GM23338 (cell line): ENCODE results near the gene FAM241B. TPM values are rescaled to one million over a fixed set of nuclear protein-coding genes. Genes with fewer than 3 reads are reported as not detected.

ENCODE experiments used
- ATAC-seq: fragments of 200-7000 bp; cut with Tn5 transposase; 3 replicates; pipeline ENCODE4 v1.9.1; 2020
- DNase-seq: peaks from one replicate; pipeline ENCODE4 v3.0.0-alpha.2; 2015; ENCODE audit warnings: low spot score
- H2AFZ ChIP-seq: fragments of 200-600 bp; sonication (generic); 2 replicates; pipeline ENCODE4 v1.8.0; 2016; ENCODE audit warnings: antibody characterized with exemption, mild to moderate bottlenecking, moderate library complexity
- H3F3A ChIP-seq: fragments of 200-600 bp; sonication (generic); replicated peaks from 2 replicates; pipeline ENCODE4 v1.8.0; 2017; ENCODE audit warnings: antibody characterized with exemption, mixed run types, low read depth
- H3K27ac ChIP-seq: fragments of 200-600 bp; sonication (generic); 2 replicates; pipeline ENCODE4 v1.6.1; 2016; ENCODE audit warnings: low read depth
- H3K27me3 ChIP-seq: fragments of 200-600 bp; sonication (generic); 2 replicates; pipeline ENCODE4 v1.8.0; 2016; ENCODE audit warnings: mild to moderate bottlenecking, mixed run types, moderate library complexity; ENCODE audit not compliant: insufficient read depth
- H3K36me3 ChIP-seq: fragments of 200-600 bp; sonication (generic); 2 replicates; pipeline ENCODE4 v1.8.0; 2016; ENCODE audit warnings: mild to moderate bottlenecking; ENCODE audit not compliant: insufficient read depth
- H3K4me1 ChIP-seq: fragments of 200-600 bp; sonication (generic); 2 replicates; pipeline ENCODE4 v1.8.0; 2016; ENCODE audit warnings: mild to moderate bottlenecking, moderate library complexity; ENCODE audit not compliant: insufficient read depth
- H3K4me2 ChIP-seq: fragments of 200-600 bp; sonication (generic); 2 replicates; pipeline ENCODE4 v1.7.1; 2017; ENCODE audit warnings: mixed run types
- H3K4me3 ChIP-seq: fragments of 200-600 bp; sonication (generic); 2 replicates; pipeline ENCODE4 v1.6.1; 2016; ENCODE audit warnings: mixed run types
- H3K79me2 ChIP-seq: fragments of 200-600 bp; sonication (generic); replicated peaks from 2 replicates; pipeline ENCODE4 v1.8.0; 2017; ENCODE audit warnings: mild to moderate bottlenecking; ENCODE audit not compliant: insufficient read depth
- H3K9me2 ChIP-seq: fragments of 200-600 bp; sonication (generic); 2 replicates; pipeline ENCODE4 v1.8.0; 2017; ENCODE audit not compliant: insufficient read depth
- H4K20me1 ChIP-seq: fragments of 200-600 bp; sonication (generic); replicated peaks from 2 replicates; pipeline ENCODE4 v1.8.0; 2017; ENCODE audit warnings: mild to moderate bottlenecking; ENCODE audit not compliant: insufficient read depth
- H3K27ac Mint-ChIP-seq: 2 replicates; pipeline ENCODE4 v1.8.0; 2020; ENCODE audit warnings: inconsistent platforms, mild to moderate bottlenecking, moderate library complexity, mixed read lengths
- H3K27me3 Mint-ChIP-seq: 3 replicates; pipeline ENCODE4 v1.8.0; 2022; ENCODE audit warnings: low read depth, mild to moderate bottlenecking, moderate library complexity, mixed read lengths, inconsistent platforms; ENCODE audit not compliant: insufficient read depth, poor library complexity
- H3K36me3 Mint-ChIP-seq: 3 replicates; pipeline ENCODE4 v1.8.0; 2021; ENCODE audit warnings: low read depth, mild to moderate bottlenecking, inconsistent platforms, moderate library complexity, mixed read lengths
- H3K4me1 Mint-ChIP-seq: 3 replicates; pipeline ENCODE4 v1.8.0; 2020; ENCODE audit warnings: mild to moderate bottlenecking, inconsistent platforms, mixed read lengths
- H3K4me3 Mint-ChIP-seq: 3 replicates; pipeline ENCODE4 v1.8.0; 2021; ENCODE audit warnings: moderate library complexity, mild to moderate bottlenecking, inconsistent platforms, mixed read lengths
- H3K9me3 Mint-ChIP-seq: 3 replicates; pipeline ENCODE4 v1.8.0; 2020; ENCODE audit warnings: moderate library complexity, mild to moderate bottlenecking, inconsistent platforms, mixed read lengths
- CREB1 ChIP-seq: fragments of 250-450 bp; sonication (Bioruptor Pico); IDR thresholded peaks from 2 replicates; pipeline ENCODE4 v1.5.0; 2020; ENCODE audit warnings: low read depth, mild to moderate bottlenecking, moderate library complexity
- EZH2 ChIP-seq: fragments of 200-600 bp; sonication (generic); IDR thresholded peaks from one replicate; pipeline ENCODE4 v1.8.0; 2017; ENCODE audit warnings: antibody characterized with exemption, mild to moderate bottlenecking, low read depth; ENCODE audit not compliant: unreplicated experiment
- EZH2phosphoT487 ChIP-seq: fragments of 200-600 bp; sonication (generic); IDR thresholded peaks from one replicate; pipeline ENCODE4 v1.8.1; 2018; ENCODE audit warnings: antibody characterized with exemption; ENCODE audit not compliant: unreplicated experiment
- JUNB ChIP-seq: IDR thresholded peaks from one replicate; pipeline ENCODE4 v1.6.1; 2016; ENCODE audit warnings: antibody characterized with exemption; ENCODE audit not compliant: unreplicated experiment
- NANOG ChIP-seq: IDR thresholded peaks from 2 replicates; pipeline ENCODE4 v1.6.1; 2016; ENCODE audit warnings: antibody characterized with exemption, borderline replicate concordance
- REST ChIP-seq: IDR thresholded peaks from one replicate; pipeline ENCODE4 v1.6.1; 2018; ENCODE audit warnings: antibody characterized with exemption; ENCODE audit not compliant: unreplicated experiment
- ZNF114 ChIP-seq: fragments of 250-450 bp; sonication (Bioruptor Pico); IDR thresholded peaks from 2 replicates; pipeline ENCODE4 v1.5.0; 2020; ENCODE audit warnings: mild to moderate bottlenecking, moderate library complexity
- ZNF331 ChIP-seq: fragments of 250-450 bp; sonication (Bioruptor Pico); IDR thresholded peaks from 2 replicates; pipeline ENCODE4 v1.5.0; 2020; ENCODE audit warnings: low read depth, mild to moderate bottlenecking, moderate library complexity
- polyA plus RNA-seq: library from polyadenylated mRNA; unstranded; fragments of >200 nt; fragmentation: Nextera tagmentation; extraction: Ambion mirVana; gene quantifications from 2 replicates; pipeline ENCODE4 v1.2.1, GENCODE V29; 2016
- total RNA-seq: library from RNA; depleted of rRNA; stranded (reverse); fragments of >200 nt; shearing (Covaris generic); gene quantifications from 2 replicates; pipeline ENCODE4 v1.2.3, GENCODE V29; 2014
- TF ChIP-seq, protein P1 (sequence below): fragments of 250-450 bp; sonication (Bioruptor Pico); IDR thresholded peaks from 2 replicates; pipeline ENCODE4 v1.5.0; 2020; ENCODE audit warnings: mild to moderate bottlenecking, moderate library complexity
- TF ChIP-seq, protein P2 (sequence below): IDR thresholded peaks from 2 replicates; pipeline ENCODE4 v1.6.1; 2016; ENCODE audit warnings: antibody characterized with exemption
- TF ChIP-seq, protein P3 (sequence below), 2 experiments: fragments of 200-600 bp in 1 of 2; sonication (generic) in 1 of 2; conservative IDR thresholded peaks; 2 replicates each; pipeline versions ENCODE4 v1.5.1 to v1.6.1; 2016 to 2017; ENCODE audit warnings: antibody characterized with exemption in 2 of 2, low read depth in 2 of 2, mild to moderate bottlenecking in 2 of 2, moderate library complexity in 1 of 2

FAM241B gene
- total and polyA plus RNA-seq, 2 experiments from 2014 or later, result 6.7 to 28.3 TPM

- TF ChIP-seq, protein P1, sequence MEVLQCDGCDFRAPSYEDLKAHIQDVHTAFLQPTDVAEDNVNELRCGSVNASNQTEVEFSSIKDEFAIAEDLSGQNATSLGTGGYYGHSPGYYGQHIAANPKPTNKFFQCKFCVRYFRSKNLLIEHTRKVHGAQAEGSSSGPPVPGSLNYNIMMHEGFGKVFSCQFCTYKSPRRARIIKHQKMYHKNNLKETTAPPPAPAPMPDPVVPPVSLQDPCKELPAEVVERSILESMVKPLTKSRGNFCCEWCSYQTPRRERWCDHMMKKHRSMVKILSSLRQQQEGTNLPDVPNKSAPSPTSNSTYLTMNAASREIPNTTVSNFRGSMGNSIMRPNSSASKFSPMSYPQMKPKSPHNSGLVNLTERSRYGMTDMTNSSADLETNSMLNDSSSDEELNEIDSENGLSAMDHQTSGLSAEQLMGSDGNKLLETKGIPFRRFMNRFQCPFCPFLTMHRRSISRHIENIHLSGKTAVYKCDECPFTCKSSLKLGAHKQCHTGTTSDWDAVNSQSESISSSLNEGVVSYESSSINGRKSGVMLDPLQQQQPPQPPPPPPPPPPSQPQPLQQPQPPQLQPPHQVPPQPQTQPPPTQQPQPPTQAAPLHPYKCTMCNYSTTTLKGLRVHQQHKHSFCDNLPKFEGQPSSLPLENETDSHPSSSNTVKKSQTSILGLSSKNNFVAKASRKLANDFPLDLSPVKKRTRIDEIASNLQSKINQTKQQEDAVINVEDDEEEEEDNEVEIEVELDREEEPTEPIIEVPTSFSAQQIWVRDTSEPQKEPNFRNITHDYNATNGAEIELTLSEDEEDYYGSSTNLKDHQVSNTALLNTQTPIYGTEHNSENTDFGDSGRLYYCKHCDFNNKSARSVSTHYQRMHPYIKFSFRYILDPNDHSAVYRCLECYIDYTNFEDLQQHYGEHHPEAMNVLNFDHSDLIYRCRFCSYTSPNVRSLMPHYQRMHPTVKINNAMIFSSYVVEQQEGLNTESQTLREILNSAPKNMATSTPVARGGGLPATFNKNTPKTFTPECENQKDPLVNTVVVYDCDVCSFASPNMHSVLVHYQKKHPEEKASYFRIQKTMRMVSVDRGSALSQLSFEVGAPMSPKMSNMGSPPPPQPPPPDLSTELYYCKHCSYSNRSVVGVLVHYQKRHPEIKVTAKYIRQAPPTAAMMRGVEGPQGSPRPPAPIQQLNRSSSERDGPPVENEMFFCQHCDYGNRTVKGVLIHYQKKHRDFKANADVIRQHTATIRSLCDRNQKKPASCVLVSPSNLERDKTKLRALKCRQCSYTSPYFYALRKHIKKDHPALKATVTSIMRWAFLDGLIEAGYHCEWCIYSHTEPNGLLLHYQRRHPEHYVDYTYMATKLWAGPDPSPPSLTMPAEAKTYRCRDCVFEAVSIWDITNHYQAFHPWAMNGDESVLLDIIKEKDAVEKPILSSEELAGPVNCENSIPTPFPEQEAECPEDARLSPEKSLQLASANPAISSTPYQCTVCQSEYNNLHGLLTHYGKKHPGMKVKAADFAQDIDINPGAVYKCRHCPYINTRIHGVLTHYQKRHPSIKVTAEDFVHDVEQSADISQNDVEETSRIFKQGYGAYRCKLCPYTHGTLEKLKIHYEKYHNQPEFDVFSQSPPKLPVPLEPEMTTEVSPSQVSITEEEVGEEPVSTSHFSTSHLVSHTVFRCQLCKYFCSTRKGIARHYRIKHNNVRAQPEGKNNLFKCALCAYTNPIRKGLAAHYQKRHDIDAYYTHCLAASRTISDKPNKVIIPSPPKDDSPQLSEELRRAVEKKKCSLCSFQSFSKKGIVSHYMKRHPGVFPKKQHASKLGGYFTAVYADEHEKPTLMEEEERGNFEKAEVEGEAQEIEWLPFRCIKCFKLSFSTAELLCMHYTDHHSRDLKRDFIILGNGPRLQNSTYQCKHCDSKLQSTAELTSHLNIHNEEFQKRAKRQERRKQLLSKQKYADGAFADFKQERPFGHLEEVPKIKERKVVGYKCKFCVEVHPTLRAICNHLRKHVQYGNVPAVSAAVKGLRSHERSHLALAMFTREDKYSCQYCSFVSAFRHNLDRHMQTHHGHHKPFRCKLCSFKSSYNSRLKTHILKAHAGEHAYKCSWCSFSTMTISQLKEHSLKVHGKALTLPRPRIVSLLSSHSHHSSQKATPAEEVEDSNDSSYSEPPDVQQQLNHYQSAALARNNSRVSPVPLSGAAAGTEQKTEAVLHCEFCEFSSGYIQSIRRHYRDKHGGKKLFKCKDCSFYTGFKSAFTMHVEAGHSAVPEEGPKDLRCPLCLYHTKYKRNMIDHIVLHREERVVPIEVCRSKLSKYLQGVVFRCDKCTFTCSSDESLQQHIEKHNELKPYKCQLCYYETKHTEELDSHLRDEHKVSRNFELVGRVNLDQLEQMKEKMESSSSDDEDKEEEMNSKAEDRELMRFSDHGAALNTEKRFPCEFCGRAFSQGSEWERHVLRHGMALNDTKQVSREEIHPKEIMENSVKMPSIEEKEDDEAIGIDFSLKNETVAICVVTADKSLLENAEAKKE (CRISPR knock-in tag), result no peak
- TF ChIP-seq ZNF331 (CRISPR knock-in tag), result no peak
These were observed 32.9 kb downstream of the FAM241B start (continued) for GRCh38 chr10:69662901-69663300.

- no peak overlapping the region; the same call in 2 of the 3 replicates for H3K4me3 Mint-ChIP-seq
- peak; percentile 80 for DNase-seq
- no peak overlapping the region for H2AFZ ChIP-seq
- TF ChIP-seq EZH2phosphoT487, result no peak
- no peak for TF ChIP-seq ZNF331 (CRISPR knock-in tag)
- TF ChIP-seq, protein P2, sequence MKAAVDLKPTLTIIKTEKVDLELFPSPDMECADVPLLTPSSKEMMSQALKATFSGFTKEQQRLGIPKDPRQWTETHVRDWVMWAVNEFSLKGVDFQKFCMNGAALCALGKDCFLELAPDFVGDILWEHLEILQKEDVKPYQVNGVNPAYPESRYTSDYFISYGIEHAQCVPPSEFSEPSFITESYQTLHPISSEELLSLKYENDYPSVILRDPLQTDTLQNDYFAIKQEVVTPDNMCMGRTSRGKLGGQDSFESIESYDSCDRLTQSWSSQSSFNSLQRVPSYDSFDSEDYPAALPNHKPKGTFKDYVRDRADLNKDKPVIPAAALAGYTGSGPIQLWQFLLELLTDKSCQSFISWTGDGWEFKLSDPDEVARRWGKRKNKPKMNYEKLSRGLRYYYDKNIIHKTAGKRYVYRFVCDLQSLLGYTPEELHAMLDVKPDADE, result no peak
- no peak for TF ChIP-seq ZNF114 (CRISPR knock-in tag)
- TF ChIP-seq, protein P3, sequence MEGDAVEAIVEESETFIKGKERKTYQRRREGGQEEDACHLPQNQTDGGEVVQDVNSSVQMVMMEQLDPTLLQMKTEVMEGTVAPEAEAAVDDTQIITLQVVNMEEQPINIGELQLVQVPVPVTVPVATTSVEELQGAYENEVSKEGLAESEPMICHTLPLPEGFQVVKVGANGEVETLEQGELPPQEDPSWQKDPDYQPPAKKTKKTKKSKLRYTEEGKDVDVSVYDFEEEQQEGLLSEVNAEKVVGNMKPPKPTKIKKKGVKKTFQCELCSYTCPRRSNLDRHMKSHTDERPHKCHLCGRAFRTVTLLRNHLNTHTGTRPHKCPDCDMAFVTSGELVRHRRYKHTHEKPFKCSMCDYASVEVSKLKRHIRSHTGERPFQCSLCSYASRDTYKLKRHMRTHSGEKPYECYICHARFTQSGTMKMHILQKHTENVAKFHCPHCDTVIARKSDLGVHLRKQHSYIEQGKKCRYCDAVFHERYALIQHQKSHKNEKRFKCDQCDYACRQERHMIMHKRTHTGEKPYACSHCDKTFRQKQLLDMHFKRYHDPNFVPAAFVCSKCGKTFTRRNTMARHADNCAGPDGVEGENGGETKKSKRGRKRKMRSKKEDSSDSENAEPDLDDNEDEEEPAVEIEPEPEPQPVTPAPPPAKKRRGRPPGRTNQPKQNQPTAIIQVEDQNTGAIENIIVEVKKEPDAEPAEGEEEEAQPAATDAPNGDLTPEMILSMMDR (conservative IDR thresholded peaks at IDR 0.05; ENCODE audit: low read depth in 2 of 2), result peak; percentile 59 to 70
- no peak for TF ChIP-seq NANOG
- no peak for TF ChIP-seq CREB1
- TF ChIP-seq JUNB, result no peak
- no peak for TF ChIP-seq EZH2
- TF ChIP-seq REST, result no peak
These were observed 33.4 kb downstream of the FAM241B start for GRCh38 chr10:69663369-69663947.

More at GRCh38 chr10:69663369-69663947, 33.4 kb downstream of the FAM241B start:
- Histone ChIP-seq H3K79me2 (no peaks in the 10 kb centered on the region), H3K4me2 (no peak overlapping the region), H4K20me1 (no peaks in the 10 kb centered on the region), H3K4me1 (peaks cover 4% of the 10 kb centered on the region; the same call in 1 of the 2 replicates), H3K36me3 (no peaks in the 10 kb centered on the region), H3K9me2 (peaks cover 4% of the 10 kb centered on the region; the same call in 1 of the 2 replicates), H3K4me3 (no peak overlapping the region), H3K27ac (no peak overlapping the region), H3F3A (no peaks in the 10 kb centered on the region), H3K27me3 (no peaks in the 10 kb centered on the region)
- Mint-ChIP-seq H3K27me3 (peaks cover 7% of the 10 kb centered on the region), H3K27ac (no peak overlapping the region), H3K36me3 (no peaks in the 10 kb centered on the region; the same call in 2 of the 3 replicates), H3K9me3 (no peaks in the 10 kb centered on the region), H3K4me1 (peaks cover 22% of the 10 kb centered on the region)
- peak; percentile 90 for ATAC-seq
